ENCODE measurements around the gene WRAP73. TPM values are rescaled to one million over a fixed set of nuclear protein-coding genes. Genes with fewer than 3 reads are reported as not detected.

Gene WRAP73
- total and polyA plus RNA-seq, 5 donors = 8.7 to 13.9 (median 12.5) TPM

- Histone ChIP-seq H3K27me3 (ENCODE audit: control insufficient read depth, insufficient read depth) (no peaks in the 10 kb centered on the region), H3K4me3 (ENCODE audit: low read length) (no peak overlapping the region), H3K9me3 (ENCODE audit: control insufficient read depth, low read length) (no peaks in the 10 kb centered on the region), H3K27ac (ENCODE audit: low read length) (no peak overlapping the region), H3K4me1 (ENCODE audit: control insufficient read depth, insufficient read depth, low read length) (no peaks in the 10 kb centered on the region)
- whole genome bisulfite sequencing = 55% methylated on average over 20 of the region's 20 CpGs
- ATAC-seq (no peak), DNase-seq (peak in 1 of 3 donors; percentile 64)
- intact Hi-C loops (cut with DNase I) = loop anchor here in 3 of 4 donors (2.0 to 5.0 kb wide), 2 partner anchors 48 kb away; no protein-coding TSS in a partner anchor
Measured at GRCh38 chr1:3614755-3615742, 34.9 kb downstream of the WRAP73 start.

- Histone ChIP-seq H3K27me3 (ENCODE audit: control insufficient read depth, insufficient read depth) (no peaks in the 10 kb centered on the region), H3K4me3 (ENCODE audit: low read length) (no peak overlapping the region), H3K9me3 (ENCODE audit: control insufficient read depth, low read length) (no peaks in the 10 kb centered on the region), H3K4me1 (ENCODE audit: control insufficient read depth, insufficient read depth, low read length) (no peaks in the 10 kb centered on the region), H3K27ac (ENCODE audit: low read length) (no peak overlapping the region)
- intact Hi-C loops (cut with DNase I) = no loop called here
- no peak for ATAC-seq
- no peak for DNase-seq
- 72% methylated on average over 7 of the region's 7 CpGs for WGBS
Measured at GRCh38 chr1:3612123-3612522, 37.8 kb downstream of the WRAP73 start.

- Histone ChIP-seq H3K4me1 (ENCODE audit: control insufficient read depth, insufficient read depth, low read length) (no peaks in the 10 kb centered on the region), H3K4me3 (ENCODE audit: low read length) (peak within 1 kb of the TSS; percentile 43), H3K27me3 (ENCODE audit: control insufficient read depth, insufficient read depth) (no peaks in the 10 kb centered on the region), H3K27ac (ENCODE audit: low read length) (no peak within 1 kb of the TSS), H3K9me3 (ENCODE audit: control insufficient read depth, low read length) (no peaks in the 10 kb centered on the region)
- intact Hi-C loops (cut with DNase I) = no loop called here
- 1% methylated on average over 87 of the region's 87 CpGs for WGBS
- DNase-seq (peak; percentile 81 to 92 (median 87)), ATAC-seq (peak; percentile 72 to 90)
Measured at GRCh38 chr1:3611170-3612019, 38.5 kb downstream of the WRAP73 start, which contains the start of gene MEGF6. TSS of gene MEGF6 (minus strand) at chr1:3611508. CDS start at chr1:3611268, 240 bp downstream.

GRCh38 chr1:3610527-3611169 is 39.3 kb downstream of the WRAP73 start:
- 6% methylated on average over 27 of the region's 27 CpGs for WGBS
- DNase-seq (peak in 1 of 3 donors; percentile 59), ATAC-seq (no peak)
- peak overlapping the region; percentile 43 for H3K4me3 ChIP-seq (ENCODE audit: low read length)
- H3K9me3 ChIP-seq (ENCODE audit: control insufficient read depth, low read length) = no peaks in the 10 kb centered on the region
- H3K27ac ChIP-seq (ENCODE audit: low read length) = no peak overlapping the region
- no peaks in the 10 kb centered on the region for H3K27me3 ChIP-seq (ENCODE audit: control insufficient read depth, insufficient read depth)
- intact Hi-C loops (cut with DNase I) = no loop called here
- no peaks in the 10 kb centered on the region for H3K4me1 ChIP-seq (ENCODE audit: control insufficient read depth, insufficient read depth, low read length)

GRCh38 chr1:3609769-3610526 is 40.0 kb downstream of the WRAP73 start:
- Histone ChIP-seq H3K27me3 (ENCODE audit: control insufficient read depth, insufficient read depth) (no peaks in the 10 kb centered on the region), H3K9me3 (ENCODE audit: control insufficient read depth, low read length) (no peaks in the 10 kb centered on the region), H3K27ac (ENCODE audit: low read length) (no peak overlapping the region), H3K4me1 (ENCODE audit: control insufficient read depth, insufficient read depth, low read length) (no peaks in the 10 kb centered on the region), H3K4me3 (ENCODE audit: low read length) (no peak overlapping the region)
- ATAC-seq (no peak), DNase-seq (peak in 1 of 3 donors; percentile 40)
- 69% methylated on average over 24 of the region's 24 CpGs for WGBS
- intact Hi-C loops (cut with DNase I) = no loop called here

GRCh38 chr1:3609016-3609768 is 40.7 kb downstream of the WRAP73 start:
- Histone ChIP-seq H3K4me1 (ENCODE audit: control insufficient read depth, insufficient read depth, low read length) (no peaks in the 10 kb centered on the region), H3K9me3 (ENCODE audit: control insufficient read depth, low read length) (no peaks in the 10 kb centered on the region), H3K27me3 (ENCODE audit: control insufficient read depth, insufficient read depth) (no peaks in the 10 kb centered on the region), H3K4me3 (ENCODE audit: low read length) (no peak overlapping the region), H3K27ac (ENCODE audit: low read length) (no peak overlapping the region)
- ATAC-seq (no peak), DNase-seq (peak in 1 of 3 donors; percentile 52)
- WGBS = 82% methylated on average over 22 of the region's 22 CpGs
- intact Hi-C loops (cut with DNase I) = no loop called here

- H3K4me3 ChIP-seq (ENCODE audit: low read length) = no peak overlapping the region
- H3K4me1 ChIP-seq (ENCODE audit: control insufficient read depth, insufficient read depth, low read length) = no peaks in the 10 kb centered on the region
- intact Hi-C loops (cut with DNase I) = no loop called here
- ATAC-seq = no peak
- no peaks in the 10 kb centered on the region for H3K27me3 ChIP-seq (ENCODE audit: control insufficient read depth, insufficient read depth)
- no peaks in the 10 kb centered on the region for H3K9me3 ChIP-seq (ENCODE audit: control insufficient read depth, low read length)
- H3K27ac ChIP-seq (ENCODE audit: low read length) = no peak overlapping the region
- 94% methylated on average over 7 of the region's 7 CpGs for WGBS
- DNase-seq = peak in 1 of 3 donors; percentile 12
Measured at GRCh38 chr1:3608154-3608553, 41.7 kb downstream of the WRAP73 start.

- no peaks in the 10 kb centered on the region for H3K27me3 ChIP-seq (ENCODE audit: control insufficient read depth, insufficient read depth)
- H3K27ac ChIP-seq (ENCODE audit: low read length) = no peak overlapping the region
- no peaks in the 10 kb centered on the region for H3K4me1 ChIP-seq (ENCODE audit: control insufficient read depth, insufficient read depth, low read length)
Measured at GRCh38 chr1:3607703-3608065, 42.2 kb downstream of the WRAP73 start.

GRCh38 chr1:3606779-3607702 is 42.9 kb downstream of the WRAP73 start:
- Histone ChIP-seq H3K9me3 (ENCODE audit: control insufficient read depth, low read length) (no peaks in the 10 kb centered on the region), H3K27me3 (ENCODE audit: control insufficient read depth, insufficient read depth) (no peaks in the 10 kb centered on the region), H3K4me3 (ENCODE audit: low read length) (no peak overlapping the region), H3K27ac (ENCODE audit: low read length) (no peak overlapping the region), H3K4me1 (ENCODE audit: control insufficient read depth, insufficient read depth, low read length) (no peaks in the 10 kb centered on the region)
- no peak for ATAC-seq
- DNase-seq = peak in 1 of 3 donors; percentile 34
- 88% methylated on average over 23 of the region's 23 CpGs for WGBS
- intact Hi-C loops (cut with DNase I) = no loop called here

More at GRCh38 chr1:3607703-3608065, 42.2 kb downstream of the WRAP73 start:
- ATAC-seq (no peak), DNase-seq (peak in 1 of 3 donors; percentile 33)
- intact Hi-C loops (cut with DNase I) = no loop called here
- no peaks in the 10 kb centered on the region for H3K9me3 ChIP-seq (ENCODE audit: control insufficient read depth, low read length)
- H3K4me3 ChIP-seq (ENCODE audit: low read length) = no peak overlapping the region
- WGBS = 88% methylated on average over 18 of the region's 18 CpGs
